ENCODE results near the gene TMEM170A.
"Not testable (repeated sequence)": the region's sequence is repeated elsewhere in the genome, so short reads cannot be mapped to it uniquely, and the experiment has no call there.

TMEM170A gene

DNA sequence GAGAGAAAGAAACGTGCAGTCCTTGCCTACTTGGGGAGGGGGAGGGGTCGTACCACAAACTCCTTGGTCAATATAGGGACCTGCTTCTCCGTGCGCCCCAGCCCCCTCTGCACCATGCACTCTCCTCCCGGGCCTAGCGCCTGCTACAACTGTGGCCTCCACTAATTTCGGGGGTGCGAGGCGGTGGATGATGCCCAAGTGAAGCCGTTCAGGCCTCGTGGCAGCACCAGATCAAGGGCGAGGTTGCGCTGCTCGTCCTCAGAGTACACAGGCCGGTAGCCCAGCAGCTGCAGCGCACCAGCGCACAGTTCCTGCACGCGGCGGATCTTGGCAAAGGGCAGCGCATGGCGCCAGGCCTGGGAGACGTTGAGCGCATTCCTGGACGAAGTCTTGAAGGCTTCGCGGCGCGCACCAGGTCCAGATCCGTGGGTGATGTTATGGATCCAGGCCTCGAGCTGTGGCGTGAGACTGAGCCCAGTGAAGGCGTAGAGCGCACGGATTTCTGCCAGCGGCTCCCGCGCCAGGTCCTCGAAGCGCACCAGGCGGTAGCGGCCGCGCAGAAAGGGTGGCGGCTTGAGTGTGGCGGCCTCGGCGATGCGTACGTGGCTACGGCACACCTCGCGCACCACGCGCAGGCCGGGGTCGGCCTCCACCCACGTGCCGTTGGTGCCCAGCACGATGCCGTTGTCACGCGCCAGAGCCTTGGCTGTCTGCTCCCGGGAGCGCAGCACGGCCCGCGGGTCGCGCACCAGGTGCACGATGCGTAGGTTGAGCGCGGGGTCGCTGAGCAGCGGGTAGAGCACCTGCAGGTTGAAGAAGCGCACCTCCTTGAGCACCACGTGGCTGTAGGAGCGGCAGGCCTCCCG lies 14.2 kb upstream of the TMEM170A start:
- Histone ChIP-seq H3K27me3 (ENCODE audit: low read depth, low read length) (no peaks in the 10 kb centered on the region), H3K36me3 (ENCODE audit: control insufficient read depth in 1 of 2, insufficient read depth in 2 of 2, low read length in 2 of 2) (no peaks in the 10 kb centered on the region), H3K4me1 (ENCODE audit: control insufficient read depth in 1 of 2, insufficient read depth in 2 of 2, low read length in 2 of 2) (no peaks in the 10 kb centered on the region), H3K27ac (ENCODE audit: low read length) (no peak overlapping the region), H3K4me3 (ENCODE audit: low read depth in 1 of 2, low read length in 2 of 2) (no peak overlapping the region), H3K9me3 (ENCODE audit: control insufficient read depth in 1 of 2, low read length in 2 of 2) (no peaks in the 10 kb centered on the region)

- no peaks in the 10 kb centered on the region for H3K27me3 ChIP-seq (ENCODE audit: low read depth, low read length)
- H3K4me1 ChIP-seq (ENCODE audit: control insufficient read depth in 1 of 2, insufficient read depth in 2 of 2, low read length in 2 of 2): no peaks in the 10 kb centered on the region
- no peaks in the 10 kb centered on the region for H3K36me3 ChIP-seq (ENCODE audit: control insufficient read depth in 1 of 2, insufficient read depth in 2 of 2, low read length in 2 of 2)
- H3K4me3 ChIP-seq (ENCODE audit: low read depth in 1 of 2, low read length in 2 of 2): no peak overlapping the region
- H3K27ac ChIP-seq (ENCODE audit: low read length): no peak overlapping the region
- no peaks in the 10 kb centered on the region for H3K9me3 ChIP-seq (ENCODE audit: control insufficient read depth in 1 of 2, low read length in 2 of 2)
Observed at GRCh38 chr16:75477680-75478473, 13.4 kb upstream of the TMEM170A start.

DNA sequence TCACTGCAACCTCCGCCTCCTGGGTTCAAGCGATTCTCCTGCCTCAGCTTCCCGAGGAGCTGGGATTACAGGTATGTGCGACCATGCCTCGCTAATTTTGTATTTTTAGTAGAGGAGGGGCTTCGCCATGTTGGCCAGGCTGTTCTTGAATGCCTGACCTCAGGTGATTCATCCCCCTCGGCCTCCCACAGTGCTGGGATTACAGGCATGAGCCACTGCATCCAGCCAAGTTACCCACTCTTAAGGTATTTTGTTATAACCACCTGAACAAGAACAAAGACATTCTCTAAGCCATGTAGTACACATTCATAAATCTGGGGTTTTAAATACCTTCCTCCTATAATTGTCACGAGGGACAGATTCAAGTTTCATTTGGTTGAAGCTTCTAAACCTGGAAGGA lies 12.3 kb upstream of the TMEM170A start:
- H3K9me3 ChIP-seq (ENCODE audit: control insufficient read depth in 1 of 2, low read length in 2 of 2): no peaks in the 10 kb centered on the region
- no peak overlapping the region for H3K4me3 ChIP-seq (ENCODE audit: low read depth in 1 of 2, low read length in 2 of 2)
- H3K36me3 ChIP-seq (ENCODE audit: control insufficient read depth in 1 of 2, insufficient read depth in 2 of 2, low read length in 2 of 2): no peaks in the 10 kb centered on the region
- H3K27ac ChIP-seq (ENCODE audit: low read length): no peak overlapping the region
- no peaks in the 10 kb centered on the region for H3K27me3 ChIP-seq (ENCODE audit: low read depth, low read length)
- H3K4me1 ChIP-seq (ENCODE audit: control insufficient read depth in 1 of 2, insufficient read depth in 2 of 2, low read length in 2 of 2): no peaks in the 10 kb centered on the region

GRCh38 chr16:75475420-75475847 lies 10.9 kb upstream of the TMEM170A start:
- Histone ChIP-seq H3K9me3 (ENCODE audit: control insufficient read depth in 1 of 2, low read length in 2 of 2) (no peaks in the 10 kb centered on the region), H3K4me3 (ENCODE audit: low read depth in 1 of 2, low read length in 2 of 2) (no peak overlapping the region), H3K27me3 (ENCODE audit: low read depth, low read length) (no peaks in the 10 kb centered on the region), H3K27ac (ENCODE audit: low read length) (no peak overlapping the region), H3K4me1 (ENCODE audit: control insufficient read depth in 1 of 2, insufficient read depth in 2 of 2, low read length in 2 of 2) (no peaks in the 10 kb centered on the region), H3K36me3 (ENCODE audit: control insufficient read depth in 1 of 2, insufficient read depth in 2 of 2, low read length in 2 of 2) (no peaks in the 10 kb centered on the region)

GRCh38 chr16:75472908-75473877 lies 8.7 kb upstream of the TMEM170A start:
- Histone ChIP-seq H3K36me3 (ENCODE audit: control insufficient read depth in 1 of 2, insufficient read depth in 2 of 2, low read length in 2 of 2) (no peaks in the 10 kb centered on the region), H3K9me3 (ENCODE audit: control insufficient read depth in 1 of 2, low read length in 2 of 2) (no peaks in the 10 kb centered on the region), H3K4me1 (ENCODE audit: control insufficient read depth in 1 of 2, insufficient read depth in 2 of 2, low read length in 2 of 2) (no peaks in the 10 kb centered on the region), H3K27ac (ENCODE audit: low read length) (no peak overlapping the region), H3K4me3 (ENCODE audit: low read depth in 1 of 2, low read length in 2 of 2) (no peak overlapping the region), H3K27me3 (ENCODE audit: low read depth, low read length) (no peaks in the 10 kb centered on the region)

GRCh38 chr16:75471723-75472633 lies 7.5 kb upstream of the TMEM170A start:
- Histone ChIP-seq H3K4me1 (ENCODE audit: control insufficient read depth in 1 of 2, insufficient read depth in 2 of 2, low read length in 2 of 2) (no peaks in the 10 kb centered on the region), H3K27me3 (ENCODE audit: low read depth, low read length) (no peaks in the 10 kb centered on the region), H3K27ac (ENCODE audit: low read length) (no peak overlapping the region), H3K36me3 (ENCODE audit: control insufficient read depth in 1 of 2, insufficient read depth in 2 of 2, low read length in 2 of 2) (no peaks in the 10 kb centered on the region), H3K9me3 (ENCODE audit: control insufficient read depth in 1 of 2, low read length in 2 of 2) (no peaks in the 10 kb centered on the region), H3K4me3 (ENCODE audit: low read depth in 1 of 2, low read length in 2 of 2) (no peak overlapping the region)

DNA sequence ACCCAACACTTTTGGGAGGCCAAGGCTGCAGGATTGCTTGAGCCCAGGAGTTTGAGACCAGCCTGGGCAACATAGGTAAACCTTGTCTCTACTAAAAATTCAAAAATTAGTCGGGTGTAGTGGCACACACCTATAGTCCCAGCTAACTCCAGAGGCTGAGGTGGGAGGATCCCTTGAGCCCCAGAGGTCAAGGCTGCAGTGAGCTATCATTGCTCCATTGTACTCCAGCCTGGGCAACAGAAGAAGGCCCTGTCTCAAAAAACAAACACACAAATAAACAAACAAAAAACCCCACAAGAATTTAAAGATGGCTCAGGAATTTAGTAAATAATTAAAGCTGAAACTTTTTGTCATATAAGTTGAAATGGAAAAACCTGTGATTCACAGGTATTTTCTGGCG lies 2.3 kb upstream of the TMEM170A start:
- H3K4me3 ChIP-seq (ENCODE audit: low read depth in 1 of 2, low read length in 2 of 2): no peak overlapping the region
- H3K27ac ChIP-seq (ENCODE audit: low read length): no peak overlapping the region
- no peaks in the 10 kb centered on the region for H3K9me3 ChIP-seq (ENCODE audit: control insufficient read depth in 1 of 2, low read length in 2 of 2)

GRCh38 chr16:75463389-75464121 lies 934 bp downstream of the TMEM170A start:
- Histone ChIP-seq H3K4me3 (ENCODE audit: low read depth in 1 of 2, low read length in 2 of 2) (peak overlapping the region; percentile 59 to 91), H3K27ac (ENCODE audit: low read length) (peak overlapping the region; percentile 76), H3K4me1 (ENCODE audit: control insufficient read depth in 1 of 2, insufficient read depth in 2 of 2, low read length in 2 of 2) (peaks cover 15 to 19% of the 10 kb centered on the region in 2 donors)
- not testable (repeated sequence) for H3K27me3 ChIP-seq (ENCODE audit: low read depth, low read length); H3K36me3 ChIP-seq (ENCODE audit: control insufficient read depth in 1 of 2, insufficient read depth in 2 of 2, low read length in 2 of 2); H3K9me3 ChIP-seq (ENCODE audit: control insufficient read depth in 1 of 2, low read length in 2 of 2)

More for the DNA sequence above, 2.3 kb upstream of the TMEM170A start:
- no peaks in the 10 kb centered on the region for H3K27me3 ChIP-seq (ENCODE audit: low read depth, low read length)
- peaks cover 0 to 3% of the 10 kb centered on the region in 2 donors for H3K36me3 ChIP-seq (ENCODE audit: control insufficient read depth in 1 of 2, insufficient read depth in 2 of 2, low read length in 2 of 2)
- peaks cover 6 to 10% of the 10 kb centered on the region in 2 donors for H3K4me1 ChIP-seq (ENCODE audit: control insufficient read depth in 1 of 2, insufficient read depth in 2 of 2, low read length in 2 of 2)

- H3K27me3 ChIP-seq (ENCODE audit: low read depth, low read length): no peaks in the 10 kb centered on the region
- H3K27ac ChIP-seq (ENCODE audit: low read length): peak overlapping the region; percentile 76
- peak overlapping the region; percentile 59 to 91 for H3K4me3 ChIP-seq (ENCODE audit: low read depth in 1 of 2, low read length in 2 of 2)
- H3K4me1 ChIP-seq (ENCODE audit: control insufficient read depth in 1 of 2, insufficient read depth in 2 of 2, low read length in 2 of 2): peaks cover 15 to 19% of the 10 kb centered on the region in 2 donors
- peaks cover 0 to 3% of the 10 kb centered on the region in 2 donors for H3K36me3 ChIP-seq (ENCODE audit: control insufficient read depth in 1 of 2, insufficient read depth in 2 of 2, low read length in 2 of 2)
- no peaks in the 10 kb centered on the region for H3K9me3 ChIP-seq (ENCODE audit: control insufficient read depth in 1 of 2, low read length in 2 of 2)
Observed at GRCh38 chr16:75462806-75463205, 1.7 kb downstream of the TMEM170A start.

DNA sequence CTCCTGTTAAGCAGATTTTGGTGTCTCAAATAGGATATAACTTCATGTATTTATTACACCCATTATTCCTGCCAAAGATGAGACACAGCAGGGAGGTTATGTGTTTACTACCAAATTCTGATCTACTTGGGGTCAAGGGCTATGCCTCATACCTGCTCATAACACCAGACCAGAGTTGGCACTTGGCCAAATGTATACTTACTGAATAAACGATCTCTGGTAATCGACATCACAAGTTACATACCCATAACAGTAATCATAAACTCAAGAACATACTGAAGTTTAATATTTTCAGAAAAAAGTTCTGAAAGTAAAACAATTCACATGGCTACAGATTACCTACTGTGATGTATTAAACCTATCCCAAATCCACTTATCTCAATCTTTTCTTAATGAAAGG lies 2.9 kb downstream of the TMEM170A start:
- H3K4me3 ChIP-seq (ENCODE audit: low read depth in 1 of 2, low read length in 2 of 2): no peak overlapping the region
- H3K36me3 ChIP-seq (ENCODE audit: control insufficient read depth in 1 of 2, insufficient read depth in 2 of 2, low read length in 2 of 2): peaks cover 0 to 3% of the 10 kb centered on the region in 2 donors
- H3K27ac ChIP-seq (ENCODE audit: low read length): no peak overlapping the region
- peaks cover 15 to 19% of the 10 kb centered on the region in 2 donors for H3K4me1 ChIP-seq (ENCODE audit: control insufficient read depth in 1 of 2, insufficient read depth in 2 of 2, low read length in 2 of 2)
- H3K9me3 ChIP-seq (ENCODE audit: control insufficient read depth in 1 of 2, low read length in 2 of 2): no peaks in the 10 kb centered on the region
- H3K27me3 ChIP-seq (ENCODE audit: low read depth, low read length): no peaks in the 10 kb centered on the region

Data from muscle layer of duodenum (tissue), 2 donors.